Dermis blood vessel endothelial cell (primary cell): ENCODE measurements around the gene CCDC157. TPM values are rescaled to one million over a fixed set of nuclear protein-coding genes. Genes with fewer than 3 reads are reported as not detected.
"Not testable (repeated sequence)": the region's sequence is repeated elsewhere in the genome, so short reads cannot be mapped to it uniquely, and the experiment has no call there.

Experiments
- DNase-seq: peaks from one replicate; pipeline ENCODE4 v3.0.0; 2010
- total RNA-seq: library from RNA; depleted of rRNA; stranded (reverse); fragments of >200 nt; gene quantifications from 2 replicates; pipeline ENCODE4 v1.2.3, GENCODE V29; 2014

Gene CCDC157
- total RNA-seq, 1 donor from 2014 or later: 1.5 TPM

DNA sequence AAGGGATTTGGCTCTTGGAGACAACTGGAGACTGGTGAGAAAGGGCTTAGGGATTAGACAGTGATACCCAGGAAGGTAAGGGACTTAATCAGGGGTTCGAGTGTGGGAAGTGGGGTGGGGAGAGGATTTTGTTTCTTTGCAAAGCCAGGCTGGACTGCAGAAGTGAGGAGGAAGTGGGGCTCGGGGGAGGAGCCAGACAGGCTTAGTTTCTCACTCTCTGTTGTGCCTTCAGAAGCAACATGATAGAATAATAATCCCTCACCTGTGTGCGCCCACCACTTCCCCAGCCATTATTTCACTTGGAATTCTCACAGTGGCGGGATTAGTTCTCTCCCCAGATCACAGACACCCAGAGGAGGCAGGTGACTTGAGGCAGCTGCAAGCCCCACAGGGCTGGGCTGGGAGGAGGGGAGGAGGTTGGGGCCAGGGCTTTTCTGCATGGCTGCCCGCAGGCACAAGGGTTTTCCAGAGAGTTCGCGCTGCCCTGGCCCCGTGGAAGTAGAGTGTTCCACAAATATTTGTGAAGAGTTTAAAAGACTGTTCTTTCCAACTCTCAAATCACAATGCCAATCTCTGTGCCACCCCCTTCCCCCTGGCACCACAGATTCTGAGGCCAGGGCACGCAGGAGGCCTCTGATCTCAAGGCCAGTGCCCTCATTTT, 36.0 kb downstream of the CCDC157 start:
- no peak for DNase-seq

DNA sequence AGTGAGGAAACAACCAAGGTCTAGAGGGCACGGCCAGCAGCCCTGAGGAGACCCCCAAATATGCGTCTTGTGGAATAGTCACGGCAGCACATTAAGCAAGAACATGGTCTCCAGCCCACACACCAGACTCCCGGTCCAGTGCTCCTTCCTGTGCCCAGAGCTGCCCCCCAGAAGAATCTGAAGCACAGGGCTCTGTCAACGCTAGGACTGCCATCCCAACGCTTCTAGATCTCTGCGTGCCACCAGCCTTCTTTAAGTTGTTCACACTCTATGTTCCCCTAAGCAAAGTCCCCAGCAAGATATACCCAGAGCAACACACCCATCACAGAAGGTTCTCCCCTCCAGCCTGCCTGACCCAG, 36.5 kb downstream of the CCDC157 start:
- DNase-seq: no peak

DNA sequence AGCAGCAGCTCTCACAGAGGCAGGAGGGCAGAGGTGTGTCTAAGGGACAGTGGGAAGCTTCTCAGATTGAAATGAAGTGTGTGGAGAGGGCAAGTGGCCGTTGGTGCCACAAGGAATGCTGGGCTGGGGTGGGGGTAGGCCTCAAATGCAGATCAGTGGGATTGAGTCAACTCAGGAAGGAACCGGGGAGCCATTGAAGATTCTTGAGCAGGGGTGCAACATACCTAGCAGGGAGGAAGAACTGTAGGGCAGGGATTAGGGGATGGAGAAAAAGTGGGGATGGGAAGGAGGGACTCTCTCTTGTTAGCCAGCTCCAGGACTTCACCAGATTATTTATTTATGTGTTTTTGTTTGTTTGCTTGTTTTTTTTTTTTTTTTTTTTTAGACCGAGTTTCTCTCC, 37.1 kb downstream of the CCDC157 start:
- DNase-seq: no peak

DNA sequence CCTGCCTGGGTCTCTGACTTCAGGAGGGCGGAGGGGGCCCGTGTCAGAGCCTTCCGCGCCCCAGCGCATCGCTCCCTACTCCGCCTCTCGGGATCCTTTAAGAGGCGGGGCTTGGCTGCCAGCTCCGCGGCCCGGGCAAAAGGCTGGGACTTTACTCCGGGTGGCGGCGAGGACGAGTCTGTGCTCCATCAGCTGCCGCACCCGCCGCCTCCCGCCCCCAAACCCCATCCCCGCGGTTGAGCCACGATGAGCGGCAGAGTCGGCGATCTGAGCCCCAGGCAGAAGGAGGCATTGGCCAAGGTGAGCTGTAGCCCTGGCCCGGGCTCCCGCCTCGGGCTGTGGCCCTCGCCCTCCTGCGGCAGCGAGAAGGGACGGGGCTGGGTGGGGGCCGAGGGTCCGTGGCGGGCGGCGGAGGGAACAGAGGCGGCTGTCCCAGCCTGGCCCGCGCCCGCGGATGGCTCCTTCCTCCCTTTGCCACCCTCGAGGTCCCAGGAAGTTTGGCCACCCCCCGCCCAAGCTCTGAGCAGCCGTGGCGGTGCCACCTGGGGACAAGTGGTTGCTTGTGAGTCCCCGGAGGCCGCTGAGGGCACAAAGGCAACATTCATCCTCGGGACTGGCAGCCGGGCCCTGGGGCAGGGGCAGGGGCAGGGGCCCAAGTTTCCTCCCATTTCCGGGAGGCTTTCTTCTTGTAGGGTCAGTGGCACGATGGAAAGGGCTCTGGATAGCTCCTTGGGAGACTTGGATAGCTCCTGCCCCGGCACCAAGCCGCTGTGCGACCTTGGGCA, 40.3 kb downstream of the CCDC157 start, which contains the start of gene SEC14L2:
Gene SEC14L2, plus strand, starts transcription at position 148 of the 785 bp plus-strand sequence. Its CDS starts 99 bp downstream, at position 247.
- peak; percentile 61 for DNase-seq

DNA sequence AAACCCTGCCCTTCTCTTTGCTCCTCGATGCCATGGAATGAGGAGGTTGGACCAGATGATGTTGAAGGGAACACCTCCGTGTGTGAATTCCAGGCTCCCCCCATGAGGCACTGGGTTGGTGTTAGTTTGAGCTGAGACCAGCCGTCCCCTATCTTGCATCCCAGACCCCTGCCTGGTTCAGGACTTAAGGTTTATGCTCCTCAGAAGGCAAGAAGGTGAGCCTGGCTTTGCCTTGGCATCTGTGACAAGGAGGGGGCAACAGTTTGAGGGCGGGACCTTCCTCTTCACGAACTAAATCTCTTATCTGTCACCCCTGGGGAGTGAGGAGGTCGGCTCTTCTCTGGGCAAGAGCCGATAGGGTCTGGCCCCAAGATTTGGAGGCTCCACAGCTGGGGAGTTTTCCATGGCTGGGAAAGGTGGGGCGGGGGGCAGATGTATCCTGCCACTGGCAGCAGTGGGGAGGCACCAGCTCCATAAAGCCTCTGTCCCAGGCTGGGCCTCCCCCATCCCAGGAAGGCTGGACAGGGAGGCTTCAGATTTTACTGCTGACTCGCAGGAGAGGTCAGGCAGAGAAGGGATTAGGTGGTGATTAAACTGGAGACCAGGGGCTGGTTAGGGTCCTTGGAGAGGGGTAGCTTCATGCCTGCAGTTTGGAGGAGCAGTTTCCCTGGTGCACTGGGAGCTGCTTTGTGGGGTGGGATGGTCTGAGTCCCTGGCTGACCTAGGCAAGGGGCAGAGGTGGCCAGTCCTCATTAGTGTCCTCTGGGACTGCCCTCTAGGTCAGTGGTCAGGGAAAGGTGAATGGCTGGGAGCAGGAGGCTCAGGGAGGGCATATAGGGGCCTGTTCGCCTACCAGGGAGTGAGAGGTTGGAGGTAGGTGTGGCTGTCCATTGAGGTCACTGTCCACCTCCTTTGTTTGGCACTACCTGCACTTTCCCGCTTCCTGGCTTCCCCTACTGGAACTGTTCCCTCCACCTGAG, 41.1 kb downstream of the CCDC157 start:
- peak; percentile 35 for DNase-seq

DNA sequence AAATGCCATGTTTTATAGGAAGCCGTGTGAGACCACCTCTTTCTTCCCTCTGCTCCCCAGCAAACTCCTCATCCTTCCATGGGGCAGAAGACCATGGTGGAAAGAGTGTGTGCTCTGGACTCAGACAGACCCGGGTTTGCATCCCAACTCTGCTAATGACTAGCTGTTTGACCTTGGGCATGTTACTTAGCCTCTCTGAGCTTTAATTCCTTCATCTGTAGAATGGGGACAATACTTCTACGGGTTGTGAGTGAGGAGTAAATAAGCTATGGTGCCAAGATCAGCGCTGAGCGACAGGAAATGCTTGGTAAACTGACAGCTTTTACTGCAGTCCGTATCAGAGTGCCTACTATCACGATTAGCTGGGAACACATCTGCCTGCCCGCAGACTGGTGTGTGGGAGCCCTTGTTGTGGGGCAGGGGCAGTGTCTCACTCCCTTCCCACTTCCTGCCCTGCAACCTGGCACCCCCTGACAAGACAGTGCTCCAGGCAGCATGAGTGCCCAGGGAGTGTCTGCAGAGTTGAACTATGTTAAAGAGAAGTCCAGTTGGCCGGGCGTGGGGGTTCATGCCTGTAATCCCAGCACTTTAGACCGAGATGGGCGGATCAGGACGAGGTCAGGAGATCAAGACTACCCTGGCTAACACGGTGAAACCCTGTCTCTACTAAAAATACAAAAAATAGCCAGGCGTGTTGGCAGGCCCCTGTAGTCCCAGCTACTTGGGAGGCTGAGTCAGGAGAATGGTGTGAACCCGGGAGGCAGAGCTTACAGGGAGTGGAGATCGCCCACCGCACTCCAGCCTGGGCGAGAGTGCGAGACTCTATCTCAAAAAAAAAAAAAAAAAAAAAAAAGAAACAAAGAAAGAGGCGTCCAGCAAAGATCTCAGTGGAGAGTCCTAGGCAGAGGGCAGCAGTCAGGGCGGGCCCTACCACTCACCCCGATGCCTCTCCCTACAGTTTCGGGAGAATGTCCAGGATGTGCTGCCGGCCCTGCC, 42.2 kb downstream of the CCDC157 start:
- no peak for DNase-seq

DNA sequence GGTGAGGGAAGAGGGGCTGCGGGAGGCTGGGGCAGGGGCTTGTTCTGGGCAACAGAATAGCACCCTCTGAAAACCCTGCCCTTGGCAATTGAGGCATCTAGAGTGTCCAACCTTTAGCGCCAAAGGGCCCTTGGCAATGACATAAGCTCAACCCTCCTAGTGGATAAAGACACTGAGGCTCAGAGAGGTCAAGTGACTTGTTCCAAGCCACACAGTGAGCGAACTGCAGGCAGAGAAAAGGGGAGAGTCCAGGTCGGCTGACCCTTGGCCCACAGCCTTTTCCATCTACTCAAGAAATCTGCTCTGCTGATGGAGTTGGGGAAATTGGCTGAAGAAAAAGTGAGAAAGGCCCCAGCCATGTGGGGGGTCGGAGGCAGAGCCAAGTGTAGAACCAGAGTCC, 42.9 kb downstream of the CCDC157 start:
- DNase-seq: no peak

DNA sequence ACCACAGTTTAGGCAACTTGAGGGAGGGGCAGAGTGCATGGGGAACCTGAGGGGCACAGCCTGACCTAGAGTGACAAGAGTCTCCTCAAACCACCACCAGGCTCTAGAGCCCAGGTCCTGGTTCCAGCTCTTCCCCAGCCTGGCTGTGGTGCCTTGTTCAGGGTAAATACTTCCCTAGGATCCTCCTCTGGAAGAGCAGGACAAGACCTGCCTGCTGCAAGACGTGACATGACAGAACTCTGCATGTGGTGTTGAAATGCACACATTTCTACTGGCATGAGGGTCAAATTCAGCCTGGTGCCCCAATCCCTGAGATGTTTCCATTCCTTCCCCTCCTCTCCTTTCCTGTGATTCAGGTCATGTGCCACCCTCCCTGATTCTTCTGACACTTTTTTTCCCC, 43.4 kb downstream of the CCDC157 start:
- no peak for DNase-seq

DNA sequence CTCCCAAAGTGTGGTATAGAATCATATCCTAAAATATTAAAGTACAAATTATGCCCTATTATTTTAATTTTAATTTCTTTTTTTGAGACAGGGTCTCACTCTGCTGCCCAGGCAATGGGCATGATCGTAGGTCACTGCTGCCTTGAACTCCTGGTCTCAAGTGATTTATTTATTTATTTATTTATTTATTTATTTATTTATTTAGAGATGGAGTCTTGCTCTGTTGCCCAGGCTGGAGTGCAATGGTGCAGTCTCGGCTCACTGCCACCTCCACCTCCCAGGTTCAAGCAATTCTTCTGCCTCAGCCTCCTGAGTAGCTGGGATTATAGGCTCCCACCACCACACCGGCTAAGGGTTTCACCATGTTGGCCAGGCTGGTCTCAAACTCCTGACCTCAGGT, 44.2 kb downstream of the CCDC157 start:
- not testable (repeated sequence) for DNase-seq

DNA sequence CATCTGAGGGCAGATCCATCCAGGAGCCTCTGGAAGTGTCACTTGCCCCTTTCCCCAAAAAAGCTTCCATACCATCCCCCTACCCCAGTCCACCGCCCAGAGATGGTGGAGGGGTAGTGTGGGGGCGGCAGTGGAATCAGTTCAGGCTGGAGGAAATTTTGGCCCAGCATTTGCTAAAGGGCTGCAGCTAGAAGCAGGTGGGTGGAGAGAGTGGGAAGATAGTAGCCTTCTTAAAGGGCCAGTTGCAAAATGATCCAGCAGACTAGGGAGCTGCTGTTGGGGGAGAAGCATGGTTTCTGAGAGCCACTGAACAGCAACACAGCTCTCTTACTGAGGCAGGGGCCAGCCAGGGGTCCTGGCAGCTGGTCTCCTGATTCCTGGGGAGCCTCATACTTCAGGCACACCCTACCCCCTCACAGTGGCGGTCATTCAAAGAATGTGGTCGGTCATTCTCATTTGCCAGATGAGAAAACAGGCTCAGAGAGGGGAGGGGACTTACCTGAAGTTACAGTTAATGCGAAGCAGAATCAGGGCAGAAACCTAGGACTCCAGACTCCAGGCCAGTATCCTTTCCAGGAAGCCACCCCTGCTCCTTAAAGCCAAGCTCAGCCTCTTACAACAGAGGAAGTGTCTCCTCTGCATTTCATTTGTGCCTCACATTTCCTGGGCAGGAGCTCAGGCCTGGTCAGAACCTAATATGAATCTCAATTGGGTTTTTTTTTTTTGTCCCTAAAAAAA, 45.4 kb downstream of the CCDC157 start:
- DNase-seq: no peak

DNA sequence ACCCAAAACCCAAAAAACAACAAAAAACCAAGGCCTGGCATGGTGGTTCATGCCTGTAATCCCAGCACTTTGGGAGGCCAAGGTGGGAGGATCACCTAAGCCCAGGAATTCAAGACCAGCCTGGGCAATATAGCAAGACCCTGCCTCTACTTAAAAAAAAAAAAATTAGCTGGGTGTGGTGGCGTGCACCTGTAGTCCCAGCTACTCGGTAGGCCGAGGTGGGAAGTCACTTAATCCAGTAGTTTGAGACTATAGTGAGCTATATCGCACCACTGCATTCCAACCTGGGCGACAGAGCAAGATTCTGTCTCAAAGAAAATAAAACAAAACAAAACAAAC, 45.9 kb downstream of the CCDC157 start:
- DNase-seq: not testable (repeated sequence)

DNA sequence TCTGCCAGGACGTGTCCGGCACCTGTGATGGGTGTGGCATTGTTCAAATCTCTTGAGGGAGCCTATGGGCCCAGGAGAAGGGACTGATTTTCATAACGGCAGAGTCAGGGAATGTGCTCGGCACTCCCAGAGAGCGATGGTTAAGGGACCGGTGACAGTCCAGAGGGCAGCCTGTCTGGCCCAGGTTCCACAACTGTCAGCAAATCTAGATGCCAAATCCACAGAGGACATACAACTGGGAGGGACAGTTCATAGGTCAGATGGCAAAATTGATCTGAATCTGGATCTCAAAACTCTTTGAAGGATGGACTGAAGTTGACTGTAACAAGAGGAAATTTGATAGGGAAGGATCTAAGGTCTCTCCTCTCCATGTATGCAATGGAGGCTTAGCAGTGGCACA, 47.5 kb downstream of the CCDC157 start:
- DNase-seq: no peak

DNA sequence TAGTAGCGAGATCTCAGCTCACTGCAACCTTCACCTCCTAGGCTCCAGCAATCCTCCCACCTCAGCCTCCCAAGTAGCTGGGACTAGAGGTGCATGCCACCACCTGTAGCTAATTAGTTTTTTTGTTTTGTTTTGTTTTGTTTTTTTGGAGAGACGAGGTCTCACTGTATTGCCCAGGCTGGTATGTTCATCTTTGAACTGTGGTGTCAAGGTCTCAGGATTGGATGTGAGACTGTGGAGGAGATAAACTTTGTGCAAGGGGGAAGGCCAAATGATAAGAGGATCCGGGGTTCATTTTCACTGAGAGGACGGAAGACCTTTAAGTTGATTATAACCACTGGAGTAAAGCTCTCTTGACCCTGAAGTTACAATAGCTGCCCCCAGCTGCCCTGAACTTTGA, 48.9 kb downstream of the CCDC157 start:
- DNase-seq: no peak

DNA sequence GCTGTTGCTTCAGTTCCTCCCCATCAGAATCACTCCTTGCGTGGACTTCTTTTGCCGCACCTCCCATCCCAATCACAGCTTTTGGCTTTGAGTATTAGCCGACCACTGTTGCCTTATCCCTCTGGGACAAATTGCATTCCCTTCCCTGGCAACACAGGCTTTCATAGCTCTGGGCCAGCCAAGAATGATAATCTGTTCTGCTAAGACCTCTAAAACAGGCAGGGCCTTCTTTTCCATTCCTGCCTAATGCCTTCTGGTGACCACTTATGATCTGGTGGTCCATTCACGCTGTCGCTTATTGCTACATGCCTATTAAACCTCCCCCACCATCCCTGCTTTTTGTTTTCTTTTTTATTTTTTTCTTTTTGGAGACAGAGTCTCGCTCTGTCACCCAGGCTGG, 49.6 kb downstream of the CCDC157 start:
- DNase-seq: no peak

DNA sequence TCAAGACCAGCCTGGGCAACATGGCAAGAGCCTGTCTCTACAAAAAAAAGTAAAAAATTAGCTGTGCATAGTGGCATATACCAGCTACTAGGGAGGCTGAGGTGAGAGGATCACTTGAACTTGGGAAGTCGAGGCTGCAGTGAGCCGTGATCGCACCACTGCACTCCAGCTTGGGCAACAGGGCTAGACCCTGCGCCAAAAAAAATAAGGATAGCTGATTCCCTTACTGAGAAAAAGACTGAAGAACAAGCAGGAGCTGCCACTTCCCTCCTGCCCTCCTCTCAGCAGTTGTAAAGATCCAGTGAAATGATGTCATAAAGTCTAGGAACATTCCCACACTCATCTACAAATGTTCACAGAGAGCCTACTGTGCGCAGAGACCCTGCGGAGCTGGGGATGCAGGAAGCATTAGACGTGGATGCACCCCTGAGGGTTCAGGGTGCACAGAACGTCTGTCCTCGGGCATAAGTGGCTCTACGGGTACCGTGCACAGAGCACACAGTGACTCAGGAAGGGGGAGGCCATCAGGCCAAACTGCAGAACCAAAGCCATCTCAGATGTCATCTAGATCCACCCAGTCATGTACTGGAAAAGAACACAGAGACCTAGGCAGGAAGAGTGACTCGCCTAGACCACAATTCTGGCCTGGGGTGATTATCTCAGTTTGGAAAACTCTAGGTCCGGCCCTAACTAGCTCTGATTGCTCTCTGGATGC, 51.7 kb downstream of the CCDC157 start:
- peak; percentile 54 for DNase-seq

DNA sequence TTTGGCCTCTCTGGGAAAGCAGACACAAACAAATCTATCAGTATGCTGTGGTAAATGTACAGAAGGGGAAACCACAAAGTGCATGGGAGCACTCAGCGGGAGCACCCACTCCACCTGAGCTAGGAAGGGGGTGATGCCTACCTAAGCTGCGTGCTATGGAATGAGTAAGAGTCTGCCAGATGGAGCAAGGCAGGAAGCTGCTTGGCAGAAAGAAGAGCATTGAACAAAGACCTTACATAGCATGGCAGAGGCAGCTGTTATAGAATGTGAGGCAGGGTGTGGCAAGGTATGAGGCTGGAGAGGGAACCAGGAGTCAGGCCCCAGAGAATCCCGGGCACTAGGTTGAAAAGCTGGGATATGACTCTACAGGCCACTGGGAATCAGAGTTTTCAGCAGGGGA, 55.0 kb downstream of the CCDC157 start:
- DNase-seq: no peak

DNA sequence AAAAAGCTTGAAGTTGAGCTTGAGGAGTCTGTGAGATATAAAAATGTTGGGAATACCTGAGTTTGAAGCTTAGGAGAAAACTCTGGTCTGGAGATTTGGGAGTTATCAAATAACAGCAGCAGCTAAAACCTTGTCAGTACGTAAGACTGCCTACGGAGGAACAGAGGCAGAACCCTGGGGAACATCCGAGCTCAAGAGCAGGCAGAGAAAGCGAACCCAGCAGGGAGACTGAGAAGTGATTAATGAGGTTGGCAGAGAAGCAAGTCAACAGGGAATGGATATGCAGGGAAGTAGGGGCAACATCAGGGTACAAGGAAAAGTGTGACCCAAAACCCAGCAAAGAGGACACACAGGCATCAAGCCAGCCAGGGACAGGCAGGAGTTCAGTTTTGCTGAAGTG, 56.2 kb downstream of the CCDC157 start:
- no peak for DNase-seq

DNA sequence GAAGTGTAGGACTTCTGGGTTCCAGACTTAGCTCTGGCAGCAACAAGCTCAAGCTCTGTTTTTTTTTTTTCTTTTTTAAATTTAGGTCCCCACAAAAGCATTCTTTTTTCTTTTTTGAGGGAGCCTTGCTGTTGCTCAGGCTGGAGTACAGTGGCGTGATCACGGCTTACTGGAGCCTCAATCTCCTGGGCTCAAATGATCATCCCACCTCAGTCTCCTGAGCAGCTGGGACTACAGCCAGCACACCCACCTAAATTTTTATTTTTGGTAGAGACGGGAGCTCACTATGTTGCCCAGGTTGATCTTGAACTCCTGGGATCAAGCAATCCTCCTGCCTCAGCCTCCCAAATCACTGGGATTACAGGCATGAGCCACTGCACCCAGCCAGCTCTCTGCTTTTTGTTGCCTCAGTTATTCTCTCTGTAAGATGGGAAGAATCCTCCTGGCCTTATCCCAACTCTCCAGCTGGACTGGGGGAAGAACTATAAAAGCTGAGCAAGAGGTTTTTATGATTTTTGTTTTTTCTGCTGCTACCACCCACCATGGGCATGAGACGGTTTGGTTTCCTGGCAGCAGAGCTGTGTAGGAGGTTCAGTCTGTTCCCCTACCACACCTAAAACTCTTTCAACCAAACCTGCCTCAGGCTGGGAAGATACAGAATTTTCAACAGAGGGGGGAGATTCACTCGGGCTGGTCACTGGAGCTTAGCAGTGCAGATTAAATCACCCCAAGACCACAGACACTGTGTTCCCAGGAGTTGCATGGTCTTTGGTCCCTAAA, 57.1 kb downstream of the CCDC157 start:
- no peak for DNase-seq

DNA sequence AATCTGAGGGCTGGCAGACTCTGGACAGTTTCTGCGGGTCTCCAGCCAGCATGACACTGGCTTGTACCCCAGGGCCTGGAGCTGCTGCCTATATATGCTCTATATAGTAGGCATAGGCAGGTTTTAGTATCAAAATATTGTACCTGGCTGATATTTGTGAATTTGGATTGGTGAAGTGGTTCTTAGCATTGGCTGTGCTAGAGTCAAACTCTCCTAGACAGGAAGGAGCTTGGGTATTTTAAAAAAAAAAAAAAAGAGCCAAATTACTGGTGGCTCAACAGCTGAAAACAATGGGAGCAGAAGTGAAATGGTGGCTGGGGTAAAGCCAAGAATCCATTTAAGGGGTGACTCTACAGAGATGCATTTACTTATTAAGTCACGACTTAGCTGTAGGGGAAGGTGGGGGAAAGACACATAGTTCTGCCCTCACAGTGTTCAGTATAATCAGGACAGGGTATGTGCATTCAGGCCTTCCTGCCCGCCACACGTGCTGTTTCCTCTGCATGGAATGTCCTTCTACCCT, 57.8 kb downstream of the CCDC157 start:
- DNase-seq: peak; percentile 47
